Stimulated activated CD8-positive, alpha-beta memory T cell treated with anti-CD3 and anti-CD28 coated beads, Interleukin-15, amount 100 ng/mL, for 4 hours (primary cell): Measurements from ENCODE around the gene SH3BGRL2.
"Not testable (repeated sequence)": the region's sequence is repeated elsewhere in the genome, so short reads cannot be mapped to it uniquely, and the experiment has no call there.

Experiments
- DNase-seq, 2 donors: peaks; one replicate each; pipeline ENCODE4 v3.0.0-alpha.2; 2020; ENCODE audit warnings: low read depth in 2 of 2

SH3BGRL2 gene

GRCh38 chr6:79742030-79742429 lies 110.9 kb downstream of the SH3BGRL2 start:
- DNase-seq, result no peak

GRCh38 chr6:79745282-79745681 lies 114.2 kb downstream of the SH3BGRL2 start:
- DNase-seq, result not testable (repeated sequence)

GRCh38 chr6:79746325-79746724 lies 115.2 kb downstream of the SH3BGRL2 start:
- not testable (repeated sequence) for DNase-seq

GRCh38 chr6:79750806-79751205 lies 119.7 kb downstream of the SH3BGRL2 start:
- DNase-seq, result no peak
